ENCODE measurements around the gene RUFY2.
"Not testable (repeated sequence)": the region's sequence is repeated elsewhere in the genome, so short reads cannot be mapped to it uniquely, and the experiment has no call there.

RUFY2 gene

DNA sequence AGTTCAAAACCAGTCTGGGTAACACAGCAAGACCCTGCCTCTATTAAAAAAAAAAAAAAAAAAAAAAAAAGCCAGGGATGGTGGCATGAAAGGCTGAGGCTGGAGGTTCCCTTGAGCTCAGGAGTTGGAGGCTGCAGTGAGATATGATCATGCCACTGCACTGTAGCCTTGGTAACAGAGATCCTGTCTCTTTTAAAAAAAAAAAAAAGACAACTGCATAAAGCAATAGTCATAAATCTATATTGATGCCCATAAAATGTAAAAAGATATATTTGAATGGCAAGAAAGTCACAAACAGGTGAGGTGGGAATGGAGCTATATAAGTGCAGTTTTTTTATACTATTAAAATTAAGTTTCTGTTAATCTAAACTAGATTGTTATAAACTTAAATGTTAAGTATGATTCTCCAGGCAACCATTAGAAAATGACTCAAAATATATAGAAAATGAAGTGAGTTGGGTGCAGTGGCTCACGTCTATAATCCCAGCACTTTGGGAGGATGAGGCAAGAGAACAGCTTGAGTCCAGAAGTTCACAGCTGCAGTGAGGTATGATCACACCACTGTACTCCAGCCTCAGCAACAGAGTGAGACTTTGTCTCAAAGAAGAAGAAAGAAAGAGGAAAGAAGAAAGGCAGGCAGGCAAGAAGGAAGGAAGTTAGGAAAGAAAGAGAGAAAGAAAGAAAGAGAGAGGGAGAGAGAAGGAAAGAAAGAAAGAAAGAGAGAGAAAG lies 88.6 kb downstream of the RUFY2 start:
- no peak for DNase-seq

GRCh38 chr10:68315582-68315981 lies 91.5 kb downstream of the RUFY2 start:
- no peak for DNase-seq

GRCh38 chr10:68314930-68315329 lies 92.1 kb downstream of the RUFY2 start:
- DNase-seq, result not testable (repeated sequence)

GRCh38 chr10:68310531-68310930 lies 96.5 kb downstream of the RUFY2 start:
- DNase-seq, result no peak

GRCh38 chr10:68305854-68306253 lies 101.2 kb downstream of the RUFY2 start:
- no peak for DNase-seq

DNA sequence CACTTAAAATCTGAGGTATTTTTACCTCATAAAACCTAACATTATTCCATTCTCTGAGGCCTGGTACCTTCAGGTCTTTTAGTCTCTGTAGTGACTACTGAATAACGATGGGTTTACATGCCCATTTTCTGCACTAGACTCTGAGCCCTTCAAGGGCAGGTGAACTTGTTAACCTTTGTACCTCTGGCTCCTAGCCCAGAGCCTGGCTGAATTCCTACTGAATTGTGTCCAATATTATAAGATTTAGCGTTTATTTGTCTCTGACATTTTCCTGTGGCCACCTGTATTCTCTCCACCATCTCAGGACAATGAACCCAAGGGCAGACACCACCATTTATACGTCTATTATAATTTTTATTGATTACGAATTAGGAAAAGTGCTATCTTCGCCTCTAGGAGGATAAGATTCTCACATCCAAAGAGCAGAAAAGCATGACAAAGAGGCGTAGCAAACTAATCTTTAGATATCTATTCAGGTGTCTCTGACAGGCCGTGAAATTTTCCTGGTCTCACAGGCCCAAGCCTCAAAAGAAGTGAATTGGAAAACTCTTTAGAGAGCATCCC lies 103.1 kb downstream of the RUFY2 start:
- DNase-seq, result no peak

GRCh38 chr10:68302871-68303270 lies 104.2 kb downstream of the RUFY2 start:
- DNase-seq, result no peak

GRCh38 chr10:68302503-68302823 lies 104.6 kb downstream of the RUFY2 start:
- DNase-seq, result no peak

GRCh38 chr10:68301790-68302502 lies 105.1 kb downstream of the RUFY2 start:
- DNase-seq, result no peak

- DNase-seq, result no peak
These were observed 105.8 kb downstream of the RUFY2 start for GRCh38 chr10:68301301-68301700.

DNA sequence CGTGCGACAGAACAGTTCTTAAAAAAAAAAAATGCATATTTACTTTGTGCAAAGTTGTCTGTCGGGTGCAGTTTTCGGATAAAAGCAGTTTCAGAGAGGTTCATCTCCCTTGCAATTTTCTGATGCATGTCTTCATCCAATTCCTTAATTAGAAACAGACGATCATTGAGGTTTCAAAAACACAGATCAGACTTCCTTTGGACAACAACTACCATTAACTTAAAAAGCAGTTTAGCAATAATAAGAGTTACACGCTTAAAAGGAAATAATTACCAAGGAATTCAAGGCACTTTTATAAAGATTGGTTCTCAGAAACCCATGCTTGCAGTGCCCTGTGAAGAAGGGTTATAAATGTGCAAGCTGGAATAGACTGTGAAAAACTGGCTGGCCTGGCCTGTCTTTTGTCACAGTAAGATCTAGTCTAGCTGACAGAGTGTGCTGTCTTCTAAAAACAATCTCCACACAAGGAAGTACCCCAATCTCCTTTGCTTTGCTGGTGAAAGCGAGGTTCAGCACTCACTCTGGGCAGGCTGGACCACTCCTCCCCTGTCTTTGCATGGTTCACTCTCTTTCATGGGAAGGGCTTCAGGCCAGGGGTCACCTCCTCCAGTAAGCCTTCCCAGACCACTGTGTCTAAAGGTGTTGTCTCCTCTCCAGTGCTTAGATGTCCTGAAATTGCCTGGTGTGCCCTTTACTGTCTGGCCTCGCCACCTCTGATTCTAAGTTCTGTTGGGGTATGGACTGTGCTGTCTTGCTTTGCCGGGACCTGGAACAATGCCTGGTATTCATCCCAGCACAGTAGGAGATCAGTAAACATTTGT lies 110.0 kb downstream of the RUFY2 start:
- DNase-seq, result no peak

All from activated T-cell treated with anti-CD3 and anti-CD28 coated beads, Interleukin-2, amount 50 U/mL, for 48 hours (primary cell).